Right lobe of liver (tissue), 4 donors: Measurements from ENCODE around the gene SLC8A1.

Experiments used
- POLR2A ChIP-seq: fragments of 450-650 bp; IDR thresholded peaks from one replicate; pipeline ENCODE4 v1.6.1; 2017; ENCODE audit warnings: antibody characterized with exemption, mild to moderate bottlenecking
- TF ChIP-seq, protein P1 (sequence below), 4 donors: fragments of 200-600 bp in 3 of 4; fragments of 450-650 bp in 1 of 4; IDR thresholded peaks; one replicate each; pipeline versions ENCODE4 v1.5.1 to v1.8.0; 2016 to 2022; ENCODE audit warnings: antibody characterized with exemption in 4 of 4, mild to moderate bottlenecking in 2 of 4
- donor health status: DM: no; HTN: no; CAD: no.
- donor health status: DM: no; HTN: no; CAD: no.
- donor health status: DM: no; HTN: yes; CAD: no.

DNA sequence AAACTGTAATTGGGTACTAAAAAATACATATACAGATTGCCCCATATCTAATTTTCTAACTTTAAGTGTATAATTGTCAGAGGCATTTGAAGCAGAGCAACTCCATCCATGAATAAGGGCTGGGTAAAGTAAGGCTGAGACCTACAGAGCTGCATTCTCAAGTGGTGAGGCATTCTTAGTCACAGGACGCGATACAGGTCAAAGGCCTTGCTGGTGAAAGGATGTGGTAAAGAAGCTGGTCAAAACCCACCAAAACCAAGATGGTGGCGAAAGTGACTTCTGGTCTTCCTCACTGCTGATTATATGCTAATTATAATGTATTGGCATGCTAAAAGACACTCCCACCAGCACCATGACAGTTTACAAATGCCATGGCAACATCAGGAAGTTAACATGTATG lies 50.0 kb downstream of the SLC8A1 start:
- TF ChIP-seq, protein P1, sequence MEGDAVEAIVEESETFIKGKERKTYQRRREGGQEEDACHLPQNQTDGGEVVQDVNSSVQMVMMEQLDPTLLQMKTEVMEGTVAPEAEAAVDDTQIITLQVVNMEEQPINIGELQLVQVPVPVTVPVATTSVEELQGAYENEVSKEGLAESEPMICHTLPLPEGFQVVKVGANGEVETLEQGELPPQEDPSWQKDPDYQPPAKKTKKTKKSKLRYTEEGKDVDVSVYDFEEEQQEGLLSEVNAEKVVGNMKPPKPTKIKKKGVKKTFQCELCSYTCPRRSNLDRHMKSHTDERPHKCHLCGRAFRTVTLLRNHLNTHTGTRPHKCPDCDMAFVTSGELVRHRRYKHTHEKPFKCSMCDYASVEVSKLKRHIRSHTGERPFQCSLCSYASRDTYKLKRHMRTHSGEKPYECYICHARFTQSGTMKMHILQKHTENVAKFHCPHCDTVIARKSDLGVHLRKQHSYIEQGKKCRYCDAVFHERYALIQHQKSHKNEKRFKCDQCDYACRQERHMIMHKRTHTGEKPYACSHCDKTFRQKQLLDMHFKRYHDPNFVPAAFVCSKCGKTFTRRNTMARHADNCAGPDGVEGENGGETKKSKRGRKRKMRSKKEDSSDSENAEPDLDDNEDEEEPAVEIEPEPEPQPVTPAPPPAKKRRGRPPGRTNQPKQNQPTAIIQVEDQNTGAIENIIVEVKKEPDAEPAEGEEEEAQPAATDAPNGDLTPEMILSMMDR (IDR thresholded peaks at IDR 0.05), result no peak
- TF ChIP-seq POLR2A, result no peak
